Stimulated activated CD4-positive, alpha-beta T cell treated with anti-CD3 and anti-CD28 coated beads, Interleukin-1b, Interleukin-23, amount 100 ng/mL, for 48 hours (primary cell): ENCODE data around the gene CFAP100.

Experiments used
- DNase-seq: peaks from one replicate; pipeline ENCODE4 v3.0.0-alpha.2; 2020

The CFAP100 gene

DNA sequence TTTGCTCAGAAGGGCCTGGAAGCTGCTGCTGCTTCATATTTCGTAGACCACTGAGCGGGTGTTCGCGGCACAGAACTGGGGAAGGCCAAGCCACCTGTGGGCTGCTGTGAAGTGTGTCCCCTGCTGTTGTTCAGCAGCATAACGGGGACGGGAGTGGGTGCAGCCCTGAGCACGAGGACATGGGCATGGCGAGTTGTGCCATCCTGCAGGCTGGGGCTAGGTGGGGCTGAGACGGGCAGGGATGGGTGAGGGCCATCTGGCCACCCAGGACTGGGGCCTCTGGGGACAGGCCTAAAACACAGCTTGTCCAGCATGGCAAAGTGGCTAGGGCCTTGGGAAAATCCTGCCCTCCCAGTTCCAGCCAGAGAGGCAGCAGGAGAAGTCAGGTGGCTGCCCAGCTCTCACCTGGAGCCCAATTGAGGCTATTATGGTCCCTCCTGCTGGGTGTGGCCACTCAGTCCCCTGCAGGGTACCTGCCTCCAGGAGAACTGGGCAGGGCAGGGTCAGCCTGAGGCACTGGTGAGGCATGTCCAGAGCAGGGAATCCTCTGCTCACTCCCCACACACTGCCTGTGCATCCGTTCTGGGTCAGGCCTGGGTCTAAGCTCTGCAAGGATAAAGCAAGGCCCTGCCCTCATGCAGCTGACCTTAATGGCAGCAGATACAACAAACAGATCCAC lies 29.5 kb downstream of the CFAP100 start:
- no peak for DNase-seq

DNA sequence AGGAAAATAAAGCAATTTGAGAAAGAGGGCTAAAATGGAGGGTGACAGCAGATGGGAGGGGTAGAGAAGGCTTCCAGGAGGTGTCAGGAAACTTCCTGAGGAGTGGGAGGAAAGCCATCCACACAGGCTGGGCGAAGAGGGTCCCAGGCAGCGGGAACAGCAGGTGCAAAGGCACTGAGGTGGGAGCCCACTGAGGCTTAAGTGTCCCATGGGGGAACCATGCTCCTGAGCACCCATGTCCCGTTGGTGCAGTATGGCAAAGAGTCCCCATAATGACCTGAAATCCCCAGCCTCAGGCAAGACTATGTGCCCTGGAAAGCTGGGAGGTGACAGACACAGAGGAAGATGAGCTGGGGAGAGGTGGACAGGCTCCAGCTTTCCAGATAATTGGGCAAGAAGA lies 30.0 kb downstream of the CFAP100 start:
- DNase-seq = no peak

DNA sequence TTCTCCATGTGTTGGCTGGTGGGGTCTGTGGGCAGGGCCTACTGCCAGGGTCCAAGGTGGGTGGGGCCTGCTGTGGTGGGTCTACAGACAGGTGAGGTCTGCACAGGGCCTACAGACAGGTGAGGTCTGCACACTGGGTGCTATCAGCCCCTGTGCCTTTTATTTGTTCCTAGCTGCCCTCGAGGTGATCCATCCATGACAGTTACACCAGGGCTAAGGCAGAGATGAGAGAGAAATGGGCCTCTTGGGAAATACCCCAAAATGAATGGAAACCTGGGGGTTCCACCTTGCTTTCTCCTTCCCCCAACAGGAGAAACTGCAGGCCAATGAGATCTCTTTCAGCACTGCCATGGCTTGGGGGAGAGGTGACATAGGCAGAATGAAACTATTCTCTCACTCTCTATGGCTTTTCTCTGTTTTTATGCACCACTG lies 36.4 kb downstream of the CFAP100 start:
- DNase-seq = no peak

DNA sequence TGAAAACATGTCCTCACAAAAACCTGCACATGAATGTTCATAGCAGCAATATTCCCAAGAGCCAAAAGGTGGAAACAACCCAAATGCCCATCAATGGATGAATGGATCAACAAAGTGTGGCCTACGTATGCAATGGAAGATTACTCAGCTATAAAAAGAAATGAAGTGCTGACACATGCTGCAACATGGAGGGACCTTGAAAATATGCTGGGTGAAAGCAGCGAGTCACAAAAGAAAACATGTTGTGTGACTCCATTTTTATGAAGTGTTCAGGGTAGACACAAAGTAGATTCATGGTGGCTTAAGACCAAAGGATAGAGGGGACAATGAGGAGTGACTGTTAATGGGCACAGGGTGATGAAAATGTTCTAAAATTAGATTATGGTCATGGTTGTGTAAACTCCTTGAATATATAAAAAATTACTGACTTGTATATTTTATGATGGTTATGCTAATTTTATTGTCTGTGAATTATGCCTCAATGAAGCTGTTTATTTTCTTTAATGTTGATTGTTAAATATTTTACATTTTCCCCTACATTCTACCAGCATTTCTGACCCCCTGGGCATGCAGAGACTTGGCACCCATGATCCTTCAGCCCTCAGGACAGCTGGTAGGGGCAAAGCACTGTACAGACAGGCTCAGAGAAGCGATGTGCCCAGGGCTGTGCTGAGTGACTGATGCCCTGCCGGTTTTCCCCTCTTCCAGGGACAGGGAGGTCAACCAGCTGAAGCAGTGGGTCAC lies 37.8 kb downstream of the CFAP100 start:
- DNase-seq = no peak

DNA sequence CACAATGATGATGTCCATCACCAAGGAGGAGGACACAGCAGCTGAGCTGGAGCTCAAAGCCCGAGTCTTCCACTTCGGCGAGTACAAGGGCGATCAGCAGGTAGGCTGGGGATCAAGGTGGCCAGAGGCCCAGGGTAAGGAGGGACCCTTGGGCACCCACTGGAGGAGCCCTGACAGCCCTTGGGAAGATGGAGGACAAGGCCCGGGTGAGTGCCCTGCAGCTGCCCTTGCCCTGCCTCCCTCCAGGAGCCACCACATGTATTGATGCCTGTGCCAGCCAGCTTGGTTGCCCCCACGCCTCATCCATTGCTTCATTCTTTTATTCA lies 38.4 kb downstream of the CFAP100 start:
- DNase-seq = no peak

DNA sequence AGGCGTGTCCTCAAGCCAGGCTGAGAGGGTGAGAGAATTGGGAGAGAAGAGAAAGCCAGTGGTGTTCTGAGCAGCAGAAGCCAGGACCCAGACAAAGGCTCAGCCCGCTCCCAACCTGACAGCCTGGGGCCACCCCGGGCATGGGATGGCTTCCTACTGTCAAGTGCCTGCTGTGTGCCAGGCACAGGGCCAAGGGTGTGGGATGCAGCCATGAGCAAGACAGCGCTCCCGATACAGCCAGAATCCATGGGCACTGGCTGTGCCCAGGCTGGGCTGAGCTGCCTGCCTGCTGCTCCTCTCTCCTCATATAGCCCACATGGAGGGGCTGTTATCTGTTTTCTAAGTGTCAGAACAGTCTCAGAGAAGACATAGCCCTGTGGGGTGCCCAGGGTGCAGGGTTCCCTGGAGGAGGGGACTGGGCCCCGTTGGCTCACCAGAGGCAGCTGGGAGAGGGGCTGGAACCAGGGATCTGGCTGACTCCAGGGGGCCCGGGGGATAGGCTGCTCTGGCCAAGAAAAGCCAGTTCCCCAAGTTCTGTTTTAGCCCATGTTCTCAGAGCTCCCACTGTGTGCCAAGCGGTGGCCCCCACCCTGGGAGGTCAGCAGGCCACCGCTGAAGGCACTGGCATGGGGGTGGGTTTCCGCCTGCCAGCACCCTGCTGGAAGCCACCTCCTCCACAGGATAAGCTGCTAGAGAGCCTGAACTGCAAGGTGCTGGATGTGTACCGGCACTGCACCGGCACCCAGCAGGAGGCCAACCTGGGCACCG lies 39.0 kb downstream of the CFAP100 start:
- DNase-seq = no peak

DNA sequence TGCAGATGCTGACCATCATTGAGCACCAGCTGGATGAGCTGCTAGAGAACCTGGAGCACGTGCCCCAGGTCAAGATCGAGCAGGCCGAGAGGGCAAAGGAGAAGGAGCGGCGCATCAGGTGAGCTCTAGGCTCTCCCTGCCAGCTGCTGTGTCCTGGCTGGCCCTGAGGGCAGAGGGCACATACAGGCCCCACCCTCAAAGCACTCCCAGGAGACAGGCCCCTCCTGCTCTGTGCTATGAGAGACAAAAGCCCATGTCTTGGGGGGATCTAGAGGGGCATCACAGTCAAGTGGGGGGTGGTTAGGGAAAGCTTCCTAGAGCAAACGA lies 39.5 kb downstream of the CFAP100 start:
- DNase-seq = no peak

DNA sequence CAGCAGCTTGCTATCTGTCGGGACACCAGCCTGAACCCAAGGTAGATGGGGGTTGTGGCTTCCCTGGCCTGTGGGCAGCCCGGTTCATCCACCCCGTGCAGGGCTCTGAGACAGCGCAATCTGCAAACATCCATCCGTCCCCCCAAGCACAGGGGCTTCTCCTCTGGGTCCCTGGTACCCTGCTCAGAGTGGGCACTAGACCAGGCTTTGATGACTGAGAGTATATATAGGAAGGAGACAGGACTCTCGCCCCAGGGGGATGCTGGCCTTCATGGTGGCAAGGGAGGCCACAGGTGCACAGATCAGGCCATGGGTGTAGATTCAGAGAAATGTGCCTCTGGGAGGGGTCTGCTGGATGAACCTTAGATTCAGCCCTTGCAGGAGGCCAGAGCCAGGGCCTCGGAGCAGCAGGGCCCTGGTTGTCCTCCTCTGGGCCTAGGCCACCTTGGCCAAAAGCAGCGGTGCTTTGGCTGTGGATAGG lies 40.3 kb downstream of the CFAP100 start:
- DNase-seq = no peak

DNA sequence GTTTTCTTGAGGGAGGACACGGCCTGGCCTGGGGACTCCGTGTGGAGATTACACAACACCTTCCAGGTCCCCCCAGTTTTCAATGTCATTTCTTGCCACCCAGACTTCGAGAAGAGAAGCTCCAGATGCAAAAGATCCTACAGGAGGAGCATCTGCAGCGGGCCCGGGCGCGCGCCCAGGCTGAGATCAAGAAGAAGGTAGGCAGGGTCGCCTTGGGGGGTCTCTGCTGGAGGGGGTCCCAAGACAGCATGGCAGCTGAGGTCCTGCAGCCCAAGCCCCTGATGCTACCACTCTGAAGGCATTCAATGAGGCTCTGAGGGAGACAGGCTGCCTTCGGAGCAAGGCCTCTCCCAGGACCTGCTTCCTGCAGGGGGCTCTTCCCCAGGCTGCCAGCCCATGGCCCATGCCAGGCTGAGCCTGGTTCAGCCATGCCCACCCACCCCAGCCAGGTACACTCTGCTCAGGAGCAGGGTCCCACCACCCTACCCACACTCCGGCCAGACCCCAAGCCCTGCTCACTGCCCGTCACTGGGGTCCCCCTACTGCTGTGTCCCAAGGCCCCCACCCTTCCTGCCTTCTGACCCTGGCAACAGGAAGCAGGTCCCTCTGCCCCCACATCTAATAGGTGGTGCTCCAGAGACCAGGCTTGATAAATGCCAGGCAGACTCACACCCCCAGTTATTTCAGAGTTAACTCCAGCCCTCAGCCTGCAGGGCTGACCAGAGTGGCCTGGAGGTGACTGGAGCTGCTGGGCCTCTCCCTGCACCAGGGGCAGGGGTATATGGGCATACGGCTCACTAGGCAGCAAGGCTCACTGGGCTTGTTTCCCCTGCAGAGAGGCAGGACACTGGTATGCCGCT lies 41.0 kb downstream of the CFAP100 start:
- DNase-seq = no peak

DNA sequence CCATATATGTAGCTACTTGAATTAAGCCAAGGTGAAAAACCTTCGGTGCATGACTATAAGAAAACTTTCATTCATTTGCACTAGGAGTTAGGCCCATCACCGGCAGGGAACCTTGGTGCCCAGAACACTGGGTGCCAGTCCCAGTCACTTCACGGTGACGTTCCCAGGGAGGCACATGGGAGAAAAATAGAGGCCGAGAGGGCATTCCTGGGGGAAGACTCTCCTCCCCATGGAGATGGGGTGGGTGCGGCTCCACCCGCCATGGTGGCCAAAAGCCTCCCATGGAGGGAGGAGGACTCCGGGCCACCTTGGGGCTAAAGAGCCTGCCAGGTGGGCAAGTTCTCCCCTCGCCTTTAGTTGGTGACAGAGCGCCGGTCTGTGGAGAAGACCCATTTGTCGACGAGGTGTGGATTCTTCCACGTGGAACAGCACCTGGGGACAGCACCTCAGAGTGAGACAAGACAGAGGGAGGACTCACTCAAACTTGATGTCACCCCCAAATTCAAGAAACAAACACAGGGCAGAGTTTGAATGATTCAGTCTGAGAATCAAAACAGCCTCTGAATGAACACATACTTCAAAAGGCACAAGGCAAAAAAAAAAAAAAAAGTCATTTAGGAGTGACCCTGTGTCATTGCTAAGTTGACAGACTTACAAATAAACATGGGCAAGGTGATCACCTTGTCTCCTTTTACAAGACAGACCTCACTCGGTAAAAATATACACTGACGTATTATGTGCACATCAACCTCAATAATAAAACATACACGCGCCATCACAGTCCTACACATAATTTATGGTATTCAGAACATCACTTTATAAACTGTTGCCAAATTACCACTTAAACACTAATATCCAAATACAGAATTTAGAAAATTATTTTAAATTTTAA lies 42.4 kb downstream of the CFAP100 start:
- no peak for DNase-seq

DNA sequence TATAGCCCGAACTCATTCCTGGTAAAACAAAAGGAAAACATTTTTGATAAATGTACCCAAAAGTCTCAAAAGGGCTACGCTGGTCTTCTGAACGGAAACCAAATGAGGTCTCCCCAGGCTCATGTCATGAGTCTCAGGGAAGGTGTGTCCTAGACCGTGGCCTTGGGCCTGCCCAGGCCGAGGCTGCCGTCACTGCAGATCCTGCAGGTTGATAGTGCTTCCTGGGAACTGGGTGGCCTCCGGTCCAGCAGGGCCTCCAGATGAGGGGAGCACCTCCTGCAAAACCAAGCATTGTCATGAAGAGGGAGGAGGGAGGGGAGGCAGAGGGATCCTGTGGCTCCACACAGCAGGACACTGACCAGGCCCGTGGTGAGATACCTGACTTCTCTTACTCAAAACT lies 43.5 kb downstream of the CFAP100 start:
- DNase-seq = no peak

DNA sequence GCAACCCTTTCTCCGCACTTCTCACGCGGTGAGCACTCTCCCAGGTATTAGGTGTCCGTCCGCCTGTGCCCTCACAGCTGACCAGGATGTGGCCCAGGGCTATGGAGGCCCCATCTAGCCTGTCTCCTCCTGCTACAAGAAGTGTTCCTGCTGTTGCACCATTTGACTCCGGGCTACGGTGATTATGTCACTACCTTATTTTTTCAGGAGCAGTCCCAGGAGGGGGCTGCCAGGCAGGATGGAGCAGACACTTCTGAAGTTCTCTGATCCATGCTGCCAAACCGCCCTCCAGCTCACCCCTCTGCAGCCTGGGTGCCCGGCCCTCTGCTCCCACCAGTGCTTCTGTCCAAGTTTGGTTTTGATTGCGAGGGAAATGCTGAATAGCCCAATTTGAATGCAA lies 44.0 kb downstream of the CFAP100 start:
- no peak for DNase-seq

DNA sequence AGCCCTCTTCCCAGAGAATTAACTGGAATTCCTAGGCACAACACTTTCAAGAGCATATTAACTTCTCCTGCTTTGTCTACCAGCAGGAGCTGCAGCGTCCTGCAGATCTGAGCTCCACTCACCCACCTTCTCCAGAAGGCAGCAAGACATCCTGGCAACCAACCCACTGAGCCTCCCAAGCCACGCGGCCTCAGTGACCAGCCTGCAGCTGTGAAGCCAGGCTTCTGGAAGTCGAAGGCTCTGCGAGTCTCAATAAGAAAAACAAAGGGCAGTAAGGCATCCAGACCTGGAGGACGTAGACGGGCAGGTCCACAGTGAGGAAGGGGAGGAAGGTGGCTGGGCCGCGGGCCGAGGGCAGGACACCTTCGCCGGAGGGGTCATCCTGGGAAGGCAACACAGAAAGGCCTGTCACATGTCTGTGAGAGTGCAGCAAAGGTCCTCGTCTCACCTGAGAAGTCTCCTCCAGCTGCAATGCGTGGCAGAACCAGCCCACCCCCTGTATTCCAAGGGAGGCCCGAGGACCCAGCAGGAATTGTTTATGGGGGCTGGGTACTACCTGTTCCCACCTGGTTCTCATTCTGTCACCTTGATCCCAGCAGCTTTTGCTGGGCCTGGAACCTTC lies 44.7 kb downstream of the CFAP100 start:
- DNase-seq = no peak

DNA sequence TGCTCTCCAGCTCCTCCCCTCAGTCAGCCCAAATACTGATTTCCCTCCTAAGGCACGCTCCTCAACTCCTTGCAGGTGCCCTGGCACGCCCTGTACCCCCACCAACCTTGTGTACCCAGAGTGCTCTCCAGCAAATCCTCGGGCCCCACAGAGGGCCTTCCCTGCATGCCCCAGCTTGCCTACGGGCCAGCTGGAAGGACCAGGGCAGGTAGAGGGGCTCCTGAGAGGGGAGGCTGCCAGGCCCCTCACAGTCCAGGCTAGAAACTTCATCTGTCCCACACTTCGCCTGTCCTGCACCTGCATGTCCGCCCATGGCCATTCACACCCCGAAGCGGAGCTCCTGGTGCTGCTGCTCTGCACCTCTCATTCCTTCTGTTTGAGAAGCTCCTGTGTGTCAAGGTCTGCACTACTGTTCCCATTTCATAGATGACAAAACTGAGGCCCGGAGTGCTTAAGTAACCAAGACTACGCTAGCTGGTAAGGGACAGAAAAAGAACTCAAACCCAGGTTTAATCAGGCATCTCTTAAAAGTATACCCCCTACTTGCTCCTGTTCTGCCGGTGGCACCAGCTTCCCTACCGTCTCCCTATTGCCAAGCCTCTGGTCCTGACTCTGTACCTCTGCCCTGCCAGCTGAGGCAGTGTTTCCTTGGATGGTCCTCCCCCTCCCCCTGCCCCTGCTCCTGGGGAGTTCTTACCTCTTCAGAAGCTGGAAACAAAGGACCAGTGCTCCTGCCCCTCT lies 45.4 kb downstream of the CFAP100 start:
- no peak for DNase-seq

DNA sequence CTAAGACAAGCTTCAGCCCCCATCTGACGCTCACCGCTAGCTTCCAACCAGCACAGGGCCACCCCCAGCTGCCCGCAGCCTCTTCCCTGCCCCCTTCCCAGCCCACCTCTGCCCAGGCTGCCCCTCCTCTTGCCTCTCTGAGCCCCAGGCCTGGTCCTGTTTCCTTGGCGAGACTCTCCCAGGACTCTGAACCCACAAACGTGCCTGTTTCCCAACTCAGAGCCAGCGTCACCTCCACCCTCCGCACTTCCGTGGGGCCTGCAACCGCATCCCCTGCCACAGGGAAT lies 45.9 kb downstream of the CFAP100 start:
- no peak for DNase-seq

DNA sequence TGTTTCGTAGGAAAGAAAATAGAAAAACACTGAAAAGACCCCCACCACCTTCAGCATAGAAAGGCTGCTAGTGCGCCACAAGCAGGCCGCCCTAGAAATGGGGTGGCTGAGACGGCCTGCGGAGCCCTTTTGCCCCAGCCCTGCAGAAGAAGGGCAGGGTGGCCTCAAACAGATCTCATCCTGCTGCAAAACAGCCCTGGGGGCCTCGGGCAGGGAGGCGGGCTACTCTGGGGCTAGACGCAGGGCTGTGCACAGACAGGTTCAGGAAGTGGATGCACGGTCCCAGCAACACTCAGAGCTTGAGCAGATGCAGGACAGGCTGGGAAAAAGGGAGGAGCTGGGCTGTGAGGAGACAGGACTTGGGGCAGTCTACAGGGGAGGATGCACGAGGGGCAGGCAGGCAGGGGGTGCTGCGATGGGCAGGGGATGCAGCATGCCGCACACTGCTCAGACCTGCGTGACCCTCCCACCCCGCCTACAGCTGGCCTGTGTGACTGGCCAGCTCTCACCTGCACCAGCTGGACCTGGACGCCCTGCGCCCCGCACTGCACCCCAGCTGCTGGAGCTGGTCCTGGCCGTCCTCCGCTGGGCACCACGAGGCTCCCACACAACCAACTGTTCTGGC lies 46.7 kb downstream of the CFAP100 start:
- DNase-seq = no peak

DNA sequence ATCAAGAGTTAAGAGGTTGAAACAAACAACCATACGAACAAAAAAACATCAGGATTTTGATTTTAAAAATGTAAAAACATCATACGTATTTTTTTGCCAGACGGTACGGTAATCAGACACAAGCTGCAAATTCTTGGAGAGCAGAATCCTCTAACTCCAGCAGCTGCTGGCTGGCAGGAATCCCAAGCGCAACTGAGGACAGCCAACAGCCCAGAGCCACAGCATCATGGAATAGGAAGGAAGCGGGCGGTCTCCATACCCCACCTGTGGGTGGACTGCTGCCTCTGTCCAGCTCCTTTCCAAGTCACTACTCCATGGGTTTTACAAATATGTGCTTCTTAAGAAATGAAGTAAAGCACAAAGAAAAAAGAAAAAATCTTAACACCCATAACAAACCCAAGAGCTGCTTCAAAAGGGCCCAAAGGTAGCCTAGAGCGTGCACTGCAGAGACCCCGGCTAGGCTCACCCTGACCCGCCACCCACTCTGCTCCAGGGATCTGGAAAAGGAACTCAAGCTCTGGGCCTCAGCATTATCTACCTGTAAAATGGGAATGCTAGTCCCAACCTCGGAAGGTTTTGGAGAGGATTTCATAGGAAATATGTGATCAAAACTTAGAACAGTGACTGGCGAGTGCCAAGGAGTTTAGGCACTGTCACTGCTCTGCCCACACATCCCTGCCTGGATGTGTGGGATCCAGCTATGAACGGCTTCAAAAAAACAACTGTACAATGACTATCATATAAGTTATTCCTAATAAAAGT lies 47.6 kb downstream of the CFAP100 start:
- no peak for DNase-seq

DNA sequence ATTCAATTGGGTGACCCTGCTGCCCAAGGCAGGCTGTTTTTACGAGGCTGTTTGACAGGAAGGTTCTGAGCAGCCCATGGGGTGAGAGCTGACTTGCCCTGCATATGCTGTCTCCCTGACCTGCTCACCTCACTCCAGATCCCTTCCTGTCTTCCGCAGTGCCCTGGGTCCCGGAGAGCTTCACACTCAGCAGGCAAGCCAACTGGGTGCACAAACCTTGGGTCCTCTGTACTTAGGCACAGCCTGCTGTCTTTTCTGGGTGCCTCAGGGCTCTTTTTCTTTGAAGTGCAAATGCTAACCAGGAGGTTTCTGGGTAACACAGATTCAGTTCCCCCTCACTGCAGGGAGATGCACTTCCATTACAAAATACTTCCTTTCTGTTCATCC lies 48.1 kb downstream of the CFAP100 start:
- DNase-seq = no peak

DNA sequence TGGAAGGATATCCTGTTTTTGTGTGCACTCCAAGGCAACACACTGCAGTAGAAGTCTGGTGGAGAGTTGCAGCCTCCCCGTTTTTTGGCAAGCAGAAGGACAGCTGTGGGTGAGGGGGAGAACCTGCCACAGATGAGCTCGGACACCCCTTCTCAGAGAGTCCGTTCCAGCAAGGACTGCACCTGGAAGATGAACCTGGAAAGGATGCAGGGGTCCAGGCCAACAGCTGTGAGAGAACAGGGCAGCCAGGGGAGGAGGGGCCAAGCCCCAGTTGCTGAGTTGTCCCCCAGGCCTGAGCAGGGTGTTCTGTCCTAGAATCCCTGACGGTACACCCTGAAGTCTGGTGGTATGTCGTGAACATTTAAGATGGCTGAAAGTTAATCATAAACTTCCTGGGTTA lies 50.8 kb downstream of the CFAP100 start:
- DNase-seq = no peak

DNA sequence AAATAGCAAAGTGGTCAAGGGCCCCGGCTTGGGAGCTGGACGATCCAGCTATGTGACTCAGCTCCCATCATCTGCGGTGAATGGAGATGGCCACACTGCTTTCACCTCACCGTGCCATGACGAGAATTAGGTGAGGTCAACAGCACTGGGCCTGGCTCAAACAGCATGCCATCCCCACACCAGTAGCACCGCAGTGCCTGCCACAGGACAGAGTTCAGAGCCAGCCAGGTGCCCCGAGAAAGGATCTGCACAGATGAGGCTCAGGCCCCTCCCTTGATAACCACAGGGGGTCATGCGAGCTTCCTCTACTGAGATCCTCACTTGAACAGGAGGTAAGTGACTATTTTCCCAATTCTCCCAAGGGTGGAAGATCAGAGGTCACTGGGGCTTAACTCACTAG lies 51.6 kb downstream of the CFAP100 start:
- no peak for DNase-seq
